ENCODE data around the gene GPR18. TPM values are rescaled to one million over a fixed set of nuclear protein-coding genes. Genes with fewer than 3 reads are reported as not detected.

The GPR18 gene
- total and polyA plus RNA-seq, 2 donors (not counting 1 experiment from before 2014, with no cell fraction given), result not detected

- no peak for DNase-seq (ENCODE audit: low read depth in 2 of 2)
- no peaks in the 10 kb centered on the region for H3K27me3 ChIP-seq (ENCODE audit: control insufficient read depth, insufficient read depth, low read length)
- no peak overlapping the region for H3K4me3 ChIP-seq (replicated peaks in 1 of 4; ENCODE audit: control extremely low read depth in 1 of 4, insufficient read depth in 1 of 4, low read depth in 3 of 4, low read length in 4 of 4)
- TF ChIP-seq EZH2 (IDR thresholded peaks at IDR 0.05; ENCODE audit: low read length, missing control alignments) (no peak), CTCF (conservative IDR thresholded peaks at IDR 0.05 in 1 of 2, IDR thresholded peaks at IDR 0.05 in 1 of 2; ENCODE audit: low read depth in 1 of 2, low read length in 2 of 2) (no peak)
- peaks cover 33% of the 10 kb centered on the region for H3K79me2 ChIP-seq (ENCODE audit: control insufficient read depth, insufficient read depth, low read length)
- no peaks in the 10 kb centered on the region for H3K4me1 ChIP-seq (ENCODE audit: control insufficient read depth, extremely low read depth, insufficient read depth, low read length)
- H3K4me2 ChIP-seq (ENCODE audit: extremely low read depth, insufficient read depth, low read length), result no peak overlapping the region
- H4K20me1 ChIP-seq (ENCODE audit: control insufficient read depth, extremely low read depth, insufficient read depth, low read length), result no peaks in the 10 kb centered on the region
- H3K9ac ChIP-seq (ENCODE audit: insufficient read depth, low read length), result no peak overlapping the region
- no peak overlapping the region for H3K27ac ChIP-seq (ENCODE audit: insufficient read depth, low read length)
- H3K9me3 ChIP-seq (ENCODE audit: control insufficient read depth, insufficient read depth, low read depth, low read length), result no peaks in the 10 kb centered on the region
- no peak overlapping the region for H2AFZ ChIP-seq (ENCODE audit: low read length)
- no peaks in the 10 kb centered on the region for H3K36me3 ChIP-seq (ENCODE audit: control insufficient read depth, insufficient read depth, low read length)
Measured at GRCh38 chr13:99206226-99206625, 52.0 kb downstream of the GPR18 start.

- Histone ChIP-seq H3K79me2 (ENCODE audit: control insufficient read depth, insufficient read depth, low read length) (peaks cover 35% of the 10 kb centered on the region), H4K20me1 (ENCODE audit: control insufficient read depth, extremely low read depth, insufficient read depth, low read length) (no peaks in the 10 kb centered on the region)
Measured at GRCh38 chr13:99205621-99206220, 52.5 kb downstream of the GPR18 start.

More at GRCh38 chr13:99205621-99206220, 52.5 kb downstream of the GPR18 start:
- Histone ChIP-seq H3K4me1 (ENCODE audit: control insufficient read depth, extremely low read depth, insufficient read depth, low read length) (no peaks in the 10 kb centered on the region), H3K36me3 (ENCODE audit: control insufficient read depth, insufficient read depth, low read length) (no peaks in the 10 kb centered on the region), H3K4me2 (ENCODE audit: extremely low read depth, insufficient read depth, low read length) (no peak overlapping the region), H3K9me3 (ENCODE audit: control insufficient read depth, insufficient read depth, low read depth, low read length) (no peaks in the 10 kb centered on the region), H3K27ac (ENCODE audit: insufficient read depth, low read length) (no peak overlapping the region), H3K27me3 (ENCODE audit: control insufficient read depth, insufficient read depth, low read length) (no peaks in the 10 kb centered on the region), H2AFZ (ENCODE audit: low read length) (no peak overlapping the region), H3K4me3 (replicated peaks in 1 of 4; ENCODE audit: control extremely low read depth in 1 of 4, insufficient read depth in 1 of 4, low read depth in 3 of 4, low read length in 4 of 4) (no peak overlapping the region), H3K9ac (ENCODE audit: insufficient read depth, low read length) (no peak overlapping the region)
- no peak for DNase-seq (ENCODE audit: low read depth in 2 of 2)
- TF ChIP-seq EZH2 (IDR thresholded peaks at IDR 0.05; ENCODE audit: low read length, missing control alignments) (no peak), CTCF (conservative IDR thresholded peaks at IDR 0.05 in 1 of 2, IDR thresholded peaks at IDR 0.05 in 1 of 2; ENCODE audit: low read depth in 1 of 2, low read length in 2 of 2) (no peak)

Other genes with a start within 250 kb of the GPR18 start
- 29.5 and 32.4 TPM in 2 replicates for gene UBAC2, start 57.5 kb downstream of the GPR18 start, total RNA-seq
- gene UBAC2, start 57.5 kb downstream of the GPR18 start, polyA plus RNA-seq, result 58.3 and 87.4 TPM in 2 replicates
- not detected in 2 replicates for gene GPR183, start 49.0 kb upstream of the GPR18 start, total RNA-seq
- gene GPR183, start 49.0 kb upstream of the GPR18 start, polyA plus RNA-seq, result 0.03 and 0.27 TPM in 2 replicates
- gene TM9SF2, start 243.1 kb upstream of the GPR18 start, total RNA-seq, result 95.3 and 109 TPM in 2 replicates
- 116 and 149 TPM in 2 replicates for gene TM9SF2, start 243.1 kb upstream of the GPR18 start, polyA plus RNA-seq

All from fibroblast of lung (primary cell).